K562 (cell line): ENCODE data around the gene CD248. TPM values are rescaled to one million over a fixed set of nuclear protein-coding genes. Genes with fewer than 3 reads are reported as not detected.
A peak's percentile ranks its signal among the peaks of the same experiment; 100 is the strongest.

Experiments
- BRF2 ChIP-seq: IDR thresholded peaks from 3 replicates; pipeline ENCODE4 v1.6.1; 2011; ENCODE audit warnings: borderline replicate concordance, mild to moderate bottlenecking; ENCODE audit not compliant: insufficient read length, insufficient read depth
- E2F4 ChIP-seq: sonication (generic); formaldehyde crosslinking; IDR thresholded peaks from 2 replicates; pipeline ENCODE4 v1.8.0; 2022; ENCODE audit warnings: mild to moderate bottlenecking, low read depth, missing genetic modification reagents
- ETS2 ChIP-seq: IDR thresholded peaks from 2 replicates; pipeline ENCODE4 v1.6.1; 2016; ENCODE audit warnings: borderline replicate concordance, missing genetic modification characterization, mild to moderate bottlenecking, moderate library complexity, missing compliant biosample characterization; ENCODE audit not compliant: poor library complexity, severe bottlenecking
- HES1 ChIP-seq: fragments of 450-650 bp; IDR thresholded peaks from 2 replicates; pipeline ENCODE4 v1.6.1; 2016; ENCODE audit warnings: low read depth, mild to moderate bottlenecking, moderate library complexity
- LARP7 ChIP-seq: fragments of 450-650 bp; IDR thresholded peaks from 2 replicates; pipeline ENCODE4 v1.6.1; 2016
- SNAPC5 ChIP-seq: fragments of 250-450 bp; sonication (Bioruptor Pico); IDR thresholded peaks from 2 replicates; pipeline ENCODE4 v1.8.0; 2021; ENCODE audit warnings: moderate library complexity, mild to moderate bottlenecking, inconsistent platforms
- TRIM28 ChIP-seq: fragments of 450-650 bp; IDR thresholded peaks from 2 replicates; pipeline ENCODE4 v1.6.1; 2017
- XRCC4 ChIP-seq: IDR thresholded peaks from one replicate; pipeline ENCODE4 v1.6.1; 2011; ENCODE audit not compliant: insufficient read depth, insufficient read length; ENCODE audit errors: extremely low read depth
- ZNF318 ChIP-seq, 2 experiments: fragments of 450-650 bp; IDR thresholded peaks; 2 replicates each; pipeline ENCODE4 v1.6.1; 2016; ENCODE audit warnings: mild to moderate bottlenecking in 2 of 2, borderline replicate concordance in 1 of 2, low read depth in 1 of 2, moderate library complexity in 1 of 2
- ZNF551 ChIP-seq: fragments of 250-450 bp; sonication (Bioruptor Pico); IDR thresholded peaks from 2 replicates; pipeline ENCODE4 v1.5.0; 2021; ENCODE audit warnings: mild to moderate bottlenecking, moderate library complexity
- ZNF639 ChIP-seq, 2 experiments: fragments of 200-800 bp in 1 of 2; sonication (Bioruptor generic) in 1 of 2; sonication (generic) in 1 of 2; formaldehyde crosslinking in 1 of 2; IDR thresholded peaks in 1 of 2; conservative IDR thresholded peaks in 1 of 2; 2 replicates each; pipeline versions ENCODE4 v1.5.0 to v1.6.1; 2016 to 2020; ENCODE audit warnings: missing compliant biosample characterization in 1 of 2, missing genetic modification characterization in 1 of 2, missing genetic modification reagents in 1 of 2
- ZNF77 ChIP-seq: fragments of 250-450 bp; sonication (Bioruptor Pico); IDR thresholded peaks from 2 replicates; pipeline ENCODE4 v1.5.0; 2020
- ZNF785 ChIP-seq: fragments of 250-450 bp; sonication (Bioruptor Pico); IDR thresholded peaks from 2 replicates; pipeline ENCODE4 v1.4.0; 2020; ENCODE audit warnings: mild to moderate bottlenecking
- polyA plus RNA-seq, 8 experiments: library from polyadenylated mRNA; depleted of rRNA in 4 of 8; stranded (reverse) in 5 of 8; unstranded in 3 of 8; fragments of >200 nt; fragmentation: Nextera tagmentation in 2 of 8; fragmentation: Illumina TruSeq in 1 of 8; extraction: Ambion mirVana in 2 of 8; extraction: Trizol in 1 of 8; gene quantifications; 2 replicates each; pipeline versions ENCODE4 v1.2.1 to v1.2.3, GENCODE V29; 2011 to 2014; ENCODE audit warnings: inconsistent platforms in 1 of 8, missing spikeins in 1 of 8
- total RNA-seq, 7 experiments: library from RNA; depleted of rRNA in 6 of 7; stranded (reverse); fragments of >200 nt in 6 of 7; fragmentation: Illumina TruSeq in 2 of 7; extraction: Trizol in 2 of 7; gene quantifications; 2 replicates each; pipeline versions ENCODE4 v1.2.1 to v1.2.3, GENCODE V29; 2011 to 2021; ENCODE audit warnings: low replicate concordance in 1 of 7

Gene CD248
- total and polyA plus RNA-seq, 9 of the 15 experiments (the other 6 are each of a cell fraction or from before 2014, with no cell fraction given), result 0.09 TPM; not detected in 8

GRCh38 chr11:66347425-66348276, 30.8 kb upstream of the CD248 start, which contains the start of gene B4GAT1 (continued):
- TF ChIP-seq BRF2, result no peak
- TF ChIP-seq XRCC4, result no peak
- no peak for TF ChIP-seq TRIM28
- TF ChIP-seq HES1, result no peak
- no peak for TF ChIP-seq ZNF551
- TF ChIP-seq ZNF785 (CRISPR knock-in tag), result no peak
- TF ChIP-seq ZNF77 (CRISPR knock-in tag), result no peak
- TF ChIP-seq ZNF318 (IDR thresholded peaks at IDR 0.05; ENCODE audit: borderline replicate concordance in 1 of 2, low read depth in 1 of 2), result no peak
- TF ChIP-seq E2F4 (CRISPR knock-in tag), result no peak
- no peak for TF ChIP-seq LARP7
- no peak for TF ChIP-seq SNAPC5 (CRISPR knock-in tag)
- TF ChIP-seq ZNF639 (CRISPR knock-in tag; conservative IDR thresholded peaks at IDR 0.05 in 1 of 2, IDR thresholded peaks at IDR 0.05 in 1 of 2), result peak in 1 of 2 experiments; percentile 81; a peak in 2 of 4 replicates
- no peak for TF ChIP-seq ETS2 (tag)
